Upper lobe of right lung (tissue), 1 donor: ENCODE data around the gene GPR137B. TPM values are rescaled to one million over a fixed set of nuclear protein-coding genes. Genes with fewer than 3 reads are reported as not detected.

Source experiments
- ATAC-seq: fragments of 200-7000 bp; cut with Tn5 transposase; one replicate; pipeline ENCODE4 v1.9.1; 2020; ENCODE audit warnings: mild to moderate bottlenecking, moderate library complexity
- DNase-seq: peaks from one replicate; pipeline ENCODE4 v3.0.0-alpha.2; 2020
- H3K27ac ChIP-seq: fragments of 200-600 bp; one replicate; pipeline ENCODE4 v1.8.0; 2022
- H3K27me3 ChIP-seq: fragments of 200-600 bp; one replicate; pipeline ENCODE4 v1.8.0; 2022; ENCODE audit warnings: mild to moderate bottlenecking
- H3K36me3 ChIP-seq: fragments of 200-600 bp; one replicate; pipeline ENCODE4 v1.8.0; 2022
- H3K4me1 ChIP-seq: fragments of 200-600 bp; one replicate; pipeline ENCODE4 v1.8.0; 2022
- H3K4me3 ChIP-seq: fragments of 200-600 bp; one replicate; pipeline ENCODE4 v1.8.0; 2022; ENCODE audit warnings: mild to moderate bottlenecking
- H3K9me3 ChIP-seq: fragments of 200-600 bp; one replicate; pipeline ENCODE4 v1.8.0; 2022
- intact Hi-C: fragments of 100-400 bp; cut with DNase I; formaldehyde crosslinking; loops from one replicate; pipeline ENCODE4 v1.11.0; 2022
- total RNA-seq: library from RNA; stranded (reverse); fragmentation: NEBNext Ultra II Directional; extraction: Animal tissue kit (Norgen Biotek cat#: 25700); gene quantifications from one replicate; pipeline ENCODE4 v1.2.1, GENCODE V29; 2021
- TF ChIP-seq, protein P1 (sequence below): fragments of 200-600 bp; IDR thresholded peaks from one replicate; pipeline ENCODE4 v1.8.0; 2022; ENCODE audit warnings: antibody characterized with exemption
- donor health status: DM: no; HTN: yes; CAD: no; lungs with severe emphysema.

Gene GPR137B
- total RNA-seq, 1 donor from 2014 or later: 26.5 TPM

DNA sequence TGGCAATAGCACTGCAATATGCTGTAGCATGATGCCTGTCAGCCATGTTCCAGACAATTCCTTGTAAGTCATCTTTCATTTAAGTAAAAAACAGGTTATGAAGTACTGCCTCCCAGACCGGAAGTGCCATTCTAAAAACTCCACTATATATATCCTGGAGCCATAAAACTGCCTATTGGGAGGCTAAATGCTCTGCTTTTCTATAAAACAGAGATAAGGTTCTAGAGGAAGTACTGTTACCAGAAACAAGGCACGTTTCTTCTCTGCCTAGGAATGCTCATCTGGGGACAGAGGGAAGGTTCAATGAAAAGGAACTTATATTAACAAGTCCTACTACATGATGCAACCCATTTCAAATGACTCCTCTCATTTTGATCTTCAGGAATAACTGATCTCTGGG is 66.8 kb downstream of the GPR137B start:
- H3K9me3 ChIP-seq: no peaks in the 10 kb centered on the region
- no peaks in the 10 kb centered on the region for H3K36me3 ChIP-seq
- H3K4me1 ChIP-seq: no peaks in the 10 kb centered on the region
- H3K4me3 ChIP-seq: no peak overlapping the region
- DNase-seq (no peak), ATAC-seq (no peak)
- H3K27ac ChIP-seq: no peak overlapping the region
- TF ChIP-seq, protein P1, sequence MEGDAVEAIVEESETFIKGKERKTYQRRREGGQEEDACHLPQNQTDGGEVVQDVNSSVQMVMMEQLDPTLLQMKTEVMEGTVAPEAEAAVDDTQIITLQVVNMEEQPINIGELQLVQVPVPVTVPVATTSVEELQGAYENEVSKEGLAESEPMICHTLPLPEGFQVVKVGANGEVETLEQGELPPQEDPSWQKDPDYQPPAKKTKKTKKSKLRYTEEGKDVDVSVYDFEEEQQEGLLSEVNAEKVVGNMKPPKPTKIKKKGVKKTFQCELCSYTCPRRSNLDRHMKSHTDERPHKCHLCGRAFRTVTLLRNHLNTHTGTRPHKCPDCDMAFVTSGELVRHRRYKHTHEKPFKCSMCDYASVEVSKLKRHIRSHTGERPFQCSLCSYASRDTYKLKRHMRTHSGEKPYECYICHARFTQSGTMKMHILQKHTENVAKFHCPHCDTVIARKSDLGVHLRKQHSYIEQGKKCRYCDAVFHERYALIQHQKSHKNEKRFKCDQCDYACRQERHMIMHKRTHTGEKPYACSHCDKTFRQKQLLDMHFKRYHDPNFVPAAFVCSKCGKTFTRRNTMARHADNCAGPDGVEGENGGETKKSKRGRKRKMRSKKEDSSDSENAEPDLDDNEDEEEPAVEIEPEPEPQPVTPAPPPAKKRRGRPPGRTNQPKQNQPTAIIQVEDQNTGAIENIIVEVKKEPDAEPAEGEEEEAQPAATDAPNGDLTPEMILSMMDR: no peak
- H3K27me3 ChIP-seq: no peaks in the 10 kb centered on the region
- intact Hi-C loops: no loop called here

DNA sequence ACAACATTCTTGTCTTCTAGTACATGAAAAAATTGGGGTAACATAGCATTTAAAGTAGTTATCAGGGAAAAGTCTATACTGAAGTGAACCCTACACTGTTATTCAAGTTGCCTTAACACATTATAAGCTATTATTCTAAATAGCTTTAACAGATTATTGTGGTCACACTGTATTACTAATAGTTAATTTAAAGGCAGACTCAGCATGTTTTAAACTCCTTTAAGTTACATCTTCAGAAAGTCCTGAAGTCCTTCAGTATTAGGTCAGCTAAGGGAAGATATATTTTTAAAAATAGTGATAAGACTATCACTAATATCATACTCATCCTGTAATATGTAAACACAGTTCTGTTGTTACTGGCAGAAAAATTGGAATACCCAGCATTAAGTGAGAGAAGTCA is 67.4 kb downstream of the GPR137B start:
- TF ChIP-seq, protein P1: no peak
- ATAC-seq (no peak), DNase-seq (no peak)
- Histone ChIP-seq H3K9me3 (no peaks in the 10 kb centered on the region), H3K4me1 (no peaks in the 10 kb centered on the region), H3K27ac (no peak overlapping the region), H3K36me3 (no peaks in the 10 kb centered on the region), H3K4me3 (no peak overlapping the region), H3K27me3 (no peaks in the 10 kb centered on the region)
- intact Hi-C loops: no loop called here

DNA sequence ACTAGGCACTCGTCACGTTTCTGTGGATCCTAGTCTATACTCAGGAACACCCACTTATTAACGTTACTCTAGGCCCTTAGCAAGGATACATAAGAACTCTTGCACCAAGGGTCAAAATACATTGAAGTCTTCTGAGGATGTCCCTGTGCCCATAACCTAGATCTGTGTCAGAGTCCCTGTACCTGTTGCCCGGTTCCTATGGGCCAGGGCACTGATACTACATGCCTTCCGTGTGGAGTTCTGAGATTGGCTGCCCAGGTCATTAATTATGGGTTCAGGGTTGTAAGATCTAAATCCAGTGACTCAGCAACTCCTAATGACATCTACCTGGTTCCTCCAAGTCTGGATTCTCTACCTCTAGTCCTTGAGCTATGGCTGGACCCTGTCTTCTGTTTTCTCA is 69.5 kb downstream of the GPR137B start:
- Histone ChIP-seq H3K27ac (no peak overlapping the region), H3K27me3 (no peaks in the 10 kb centered on the region), H3K9me3 (no peaks in the 10 kb centered on the region), H3K36me3 (no peaks in the 10 kb centered on the region), H3K4me3 (no peak overlapping the region), H3K4me1 (no peaks in the 10 kb centered on the region)
- ATAC-seq (no peak), DNase-seq (no peak)
- TF ChIP-seq, protein P1: no peak
- intact Hi-C loops: no loop called here

DNA sequence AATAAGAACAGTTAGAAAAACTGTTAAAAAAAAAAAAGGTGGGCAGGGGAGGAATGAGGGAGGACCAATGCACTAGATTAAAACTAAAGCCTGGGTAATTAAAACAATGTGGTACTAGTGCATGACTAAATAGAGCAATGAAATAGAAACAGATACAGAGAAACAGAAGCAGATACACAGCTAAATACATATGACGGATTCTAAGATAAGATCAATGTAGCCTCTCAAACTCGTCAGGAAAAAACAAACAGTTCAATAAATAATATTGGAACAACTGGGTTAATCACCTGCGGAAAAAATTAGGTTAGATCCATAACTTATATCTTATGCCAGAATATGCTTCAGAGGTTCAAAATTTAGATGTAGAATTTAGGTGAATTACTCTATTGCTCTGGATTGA is 71.2 kb downstream of the GPR137B start:
- no peak overlapping the region for H3K27ac ChIP-seq
- no peaks in the 10 kb centered on the region for H3K9me3 ChIP-seq
- TF ChIP-seq, protein P1: no peak
- no peaks in the 10 kb centered on the region for H3K4me1 ChIP-seq
- no peak for DNase-seq
- intact Hi-C loops: no loop called here
- ATAC-seq: no peak
- H3K36me3 ChIP-seq: no peaks in the 10 kb centered on the region
- H3K27me3 ChIP-seq: no peaks in the 10 kb centered on the region
- no peak overlapping the region for H3K4me3 ChIP-seq

DNA sequence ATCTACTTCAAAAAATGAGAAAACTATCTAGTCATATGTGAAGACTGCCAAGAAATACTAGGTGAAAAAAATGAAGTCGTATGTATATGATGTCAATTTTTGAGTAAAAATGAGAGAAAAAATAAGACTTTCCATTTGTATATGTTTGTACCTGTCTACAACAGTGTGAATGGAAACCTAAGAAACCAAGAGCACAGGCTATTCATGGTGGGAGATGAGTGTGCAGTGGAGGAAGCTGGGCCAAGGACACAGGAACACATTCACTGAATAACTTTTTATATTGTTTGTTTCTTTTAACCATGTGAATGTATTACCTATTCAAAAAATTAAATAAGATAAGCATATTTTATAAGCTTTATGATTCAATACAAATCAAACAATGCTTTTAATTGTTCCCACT is 72.4 kb downstream of the GPR137B start:
- no peaks in the 10 kb centered on the region for H3K36me3 ChIP-seq
- no peaks in the 10 kb centered on the region for H3K9me3 ChIP-seq

More for the DNA sequence above, 72.4 kb downstream of the GPR137B start:
- H3K27me3 ChIP-seq: no peaks in the 10 kb centered on the region
- TF ChIP-seq, protein P1: no peak
- intact Hi-C loops: no loop called here
- ATAC-seq (no peak), DNase-seq (no peak)
- no peak overlapping the region for H3K4me3 ChIP-seq
- no peaks in the 10 kb centered on the region for H3K4me1 ChIP-seq
- H3K27ac ChIP-seq: no peak overlapping the region
